GM21619 (cell line): ENCODE data around the gene CEMIP.

Experiments used
- ATAC-seq: cut with Tn5 transposase; IDR thresholded peaks from one replicate; pipeline ENCODE4 v1.9.1; 2021; ENCODE audit not compliant: unreplicated experiment

Gene CEMIP

GRCh38 chr15:80923668-80924067, 144.5 kb downstream of the CEMIP start:
- ATAC-seq = no peak

GRCh38 chr15:80924278-80924677, 145.1 kb downstream of the CEMIP start:
- ATAC-seq = no peak

- ATAC-seq = no peak
These were observed 146.5 kb downstream of the CEMIP start for GRCh38 chr15:80925597-80926059.

GRCh38 chr15:80926126-80926525, 147.0 kb downstream of the CEMIP start:
- ATAC-seq = no peak

GRCh38 chr15:80929225-80929624, 150.1 kb downstream of the CEMIP start:
- ATAC-seq = no peak

GRCh38 chr15:80929689-80930088, 150.5 kb downstream of the CEMIP start:
- no peak for ATAC-seq

GRCh38 chr15:80931191-80931590, 152.0 kb downstream of the CEMIP start:
- ATAC-seq = no peak

- ATAC-seq = no peak
These were observed 152.7 kb downstream of the CEMIP start for GRCh38 chr15:80931721-80932512.

GRCh38 chr15:80932513-80932815, 153.3 kb downstream of the CEMIP start:
- ATAC-seq = no peak

- no peak for ATAC-seq
These were observed 153.8 kb downstream of the CEMIP start for GRCh38 chr15:80932989-80933388.

- ATAC-seq = no peak
These were observed 155.6 kb downstream of the CEMIP start for GRCh38 chr15:80934761-80935221.

GRCh38 chr15:80936288-80937078, 157.3 kb downstream of the CEMIP start:
- no peak for ATAC-seq

GRCh38 chr15:80937718-80938117, 158.5 kb downstream of the CEMIP start:
- ATAC-seq = no peak

GRCh38 chr15:80939216-80939615, 160.0 kb downstream of the CEMIP start:
- no peak for ATAC-seq

- no peak for ATAC-seq
These were observed 161.2 kb downstream of the CEMIP start for GRCh38 chr15:80940331-80940730.

GRCh38 chr15:80940851-80941250, 161.7 kb downstream of the CEMIP start:
- no peak for ATAC-seq

- no peak for ATAC-seq
These were observed 163.1 kb downstream of the CEMIP start for GRCh38 chr15:80942266-80942665.

GRCh38 chr15:80942746-80943565, 163.8 kb downstream of the CEMIP start:
- ATAC-seq = no peak

GRCh38 chr15:80944818-80945217, 165.6 kb downstream of the CEMIP start:
- no peak for ATAC-seq

- no peak for ATAC-seq
These were observed 166.4 kb downstream of the CEMIP start for GRCh38 chr15:80945605-80946004.

- ATAC-seq = no peak
These were observed 167.4 kb downstream of the CEMIP start for GRCh38 chr15:80946576-80946975.
